C4-2B (cell line): Measurements from ENCODE around the gene VCAM1.

Experiments used
- H3K27ac ChIP-seq: fragments of 450-650 bp; 2 replicates; pipeline ENCODE4 v1.5.1; 2017
- ZFX ChIP-seq: fragments of 450-650 bp; IDR thresholded peaks from 2 replicates; pipeline ENCODE4 v1.6.1; 2017
- TF ChIP-seq, protein P1 (sequence below): fragments of 450-650 bp; conservative IDR thresholded peaks from 2 replicates; pipeline ENCODE4 v1.5.1; 2017; ENCODE audit warnings: mild to moderate bottlenecking

Gene VCAM1

DNA sequence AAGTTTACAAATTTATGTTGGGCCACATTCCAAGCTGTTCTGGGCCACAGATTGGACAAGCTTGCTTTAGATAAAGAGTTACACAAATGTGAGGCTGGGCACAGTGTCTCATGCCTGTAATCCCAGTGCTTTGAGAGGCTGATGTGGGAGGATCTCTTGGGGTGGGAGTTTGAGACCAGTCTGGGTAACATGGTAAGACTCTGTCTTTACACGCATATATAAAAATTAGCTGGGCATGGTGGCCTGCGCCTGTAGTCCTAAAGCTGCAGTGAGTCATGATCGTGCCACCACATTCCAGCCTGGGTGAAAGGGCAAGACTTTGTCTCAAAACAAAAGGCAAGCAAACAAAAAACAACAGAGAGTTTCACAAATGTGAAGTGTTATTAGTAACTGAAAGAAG is 5.9 kb upstream of the VCAM1 start:
- TF ChIP-seq, protein P1, sequence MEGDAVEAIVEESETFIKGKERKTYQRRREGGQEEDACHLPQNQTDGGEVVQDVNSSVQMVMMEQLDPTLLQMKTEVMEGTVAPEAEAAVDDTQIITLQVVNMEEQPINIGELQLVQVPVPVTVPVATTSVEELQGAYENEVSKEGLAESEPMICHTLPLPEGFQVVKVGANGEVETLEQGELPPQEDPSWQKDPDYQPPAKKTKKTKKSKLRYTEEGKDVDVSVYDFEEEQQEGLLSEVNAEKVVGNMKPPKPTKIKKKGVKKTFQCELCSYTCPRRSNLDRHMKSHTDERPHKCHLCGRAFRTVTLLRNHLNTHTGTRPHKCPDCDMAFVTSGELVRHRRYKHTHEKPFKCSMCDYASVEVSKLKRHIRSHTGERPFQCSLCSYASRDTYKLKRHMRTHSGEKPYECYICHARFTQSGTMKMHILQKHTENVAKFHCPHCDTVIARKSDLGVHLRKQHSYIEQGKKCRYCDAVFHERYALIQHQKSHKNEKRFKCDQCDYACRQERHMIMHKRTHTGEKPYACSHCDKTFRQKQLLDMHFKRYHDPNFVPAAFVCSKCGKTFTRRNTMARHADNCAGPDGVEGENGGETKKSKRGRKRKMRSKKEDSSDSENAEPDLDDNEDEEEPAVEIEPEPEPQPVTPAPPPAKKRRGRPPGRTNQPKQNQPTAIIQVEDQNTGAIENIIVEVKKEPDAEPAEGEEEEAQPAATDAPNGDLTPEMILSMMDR: no peak
- no peak for TF ChIP-seq ZFX
- no peak overlapping the region for H3K27ac ChIP-seq

GRCh38 chr1:100714599-100714998 is 4.9 kb upstream of the VCAM1 start:
- H3K27ac ChIP-seq: no peak overlapping the region
- no peak for TF ChIP-seq ZFX
- TF ChIP-seq, protein P1: no peak

GRCh38 chr1:100717218-100717617 is 2.3 kb upstream of the VCAM1 start:
- H3K27ac ChIP-seq: no peak overlapping the region
- TF ChIP-seq, protein P1: no peak
- TF ChIP-seq ZFX: no peak

- H3K27ac ChIP-seq: no peak overlapping the region
- TF ChIP-seq, protein P1: no peak
- TF ChIP-seq ZFX: no peak
Measured at GRCh38 chr1:100718581-100718980, 961 bp upstream of the VCAM1 start.

GRCh38 chr1:100720101-100720500 is 559 bp downstream of the VCAM1 start:
- H3K27ac ChIP-seq: no peak overlapping the region
- TF ChIP-seq ZFX: no peak
- TF ChIP-seq, protein P1: no peak

DNA sequence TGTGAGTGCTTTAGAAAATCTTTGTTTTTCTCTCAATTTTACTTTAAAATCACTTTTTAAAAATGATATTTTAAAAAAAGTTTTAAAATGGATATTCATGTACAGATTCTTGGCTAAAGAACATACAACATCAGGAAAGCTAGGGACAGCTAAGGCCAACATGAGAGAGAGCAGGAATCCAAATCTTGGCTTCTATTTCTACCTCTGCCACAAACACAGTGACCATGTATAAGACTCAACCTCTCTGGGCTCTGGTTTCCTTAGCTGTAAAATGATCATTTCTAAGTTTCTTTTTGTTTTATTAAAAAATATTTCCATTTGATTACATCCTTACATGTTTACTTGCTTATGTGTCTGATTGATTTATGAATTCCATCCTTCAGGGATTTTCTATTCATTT is 1.2 kb downstream of the VCAM1 start:
- TF ChIP-seq, protein P1: no peak
- no peak for TF ChIP-seq ZFX
- no peak overlapping the region for H3K27ac ChIP-seq

GRCh38 chr1:100721526-100722207 is 2.1 kb downstream of the VCAM1 start:
- TF ChIP-seq ZFX: no peak
- TF ChIP-seq, protein P1: no peak
- no peak overlapping the region for H3K27ac ChIP-seq
